ENCODE measurements around the gene COL4A3.

Gene COL4A3

DNA sequence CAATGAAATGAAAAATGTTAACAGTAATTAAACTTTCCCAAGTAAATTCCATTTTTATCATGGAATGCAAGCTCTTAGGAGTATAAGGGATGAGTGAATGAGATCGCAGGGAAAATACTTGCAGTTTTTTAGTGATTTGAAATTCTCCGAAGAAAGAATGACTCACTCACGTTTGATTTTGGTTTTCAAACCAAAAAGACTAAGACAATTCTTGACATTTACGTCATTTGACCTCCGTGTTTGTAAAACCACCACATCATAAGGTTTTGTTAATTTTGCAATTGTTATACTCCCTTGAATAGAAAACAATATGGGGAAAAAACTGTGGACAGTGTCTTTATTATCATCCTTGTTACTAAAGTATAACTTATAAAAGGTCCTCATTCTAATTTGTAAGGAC lies 29.8 kb upstream of the COL4A3 start:
- ATAC-seq (ENCODE audit: insufficient read depth, low read depth) = no peak
- no peak for DNase-seq
- no peaks in the 10 kb centered on the region for H4K20me1 ChIP-seq (ENCODE audit: insufficient read depth, low read length)

DNA sequence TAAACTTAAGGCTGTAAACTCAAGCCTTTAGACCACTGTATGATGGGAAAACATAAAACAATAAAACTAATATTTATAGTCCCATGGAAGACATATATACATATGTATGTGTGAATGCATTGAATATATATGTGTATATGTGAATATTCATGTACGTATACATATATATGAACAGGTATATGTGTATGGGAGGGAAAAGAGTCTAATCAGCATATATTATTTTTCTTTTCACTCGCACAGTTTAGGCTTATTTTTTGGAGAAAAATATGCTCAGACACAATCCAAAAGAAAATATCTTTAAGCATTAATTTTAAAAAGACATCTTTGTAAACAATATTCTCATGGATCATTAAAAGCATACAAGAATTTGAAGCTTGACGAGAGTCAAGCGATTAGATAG lies 23.1 kb upstream of the COL4A3 start:
- H2AFZ ChIP-seq (ENCODE audit: low read depth, low read length) = no peak overlapping the region
- H3K4me1 ChIP-seq (ENCODE audit: insufficient read depth, low read length) = no peaks in the 10 kb centered on the region
- H3K27ac ChIP-seq (ENCODE audit: low read length) = no peak overlapping the region
- no peak overlapping the region for H3K4me2 ChIP-seq (ENCODE audit: insufficient read depth, low read length)
- H3K79me2 ChIP-seq (ENCODE audit: insufficient read depth, low read length) = no peaks in the 10 kb centered on the region
- no peak overlapping the region for H3K4me3 ChIP-seq (ENCODE audit: low read depth in 1 of 2, low read length in 2 of 2)
- no peak for TF ChIP-seq EZH2 (IDR thresholded peaks at IDR 0.05; ENCODE audit: borderline replicate concordance, low read depth, low read length, severe bottlenecking)
- TF ChIP-seq, protein P1, sequence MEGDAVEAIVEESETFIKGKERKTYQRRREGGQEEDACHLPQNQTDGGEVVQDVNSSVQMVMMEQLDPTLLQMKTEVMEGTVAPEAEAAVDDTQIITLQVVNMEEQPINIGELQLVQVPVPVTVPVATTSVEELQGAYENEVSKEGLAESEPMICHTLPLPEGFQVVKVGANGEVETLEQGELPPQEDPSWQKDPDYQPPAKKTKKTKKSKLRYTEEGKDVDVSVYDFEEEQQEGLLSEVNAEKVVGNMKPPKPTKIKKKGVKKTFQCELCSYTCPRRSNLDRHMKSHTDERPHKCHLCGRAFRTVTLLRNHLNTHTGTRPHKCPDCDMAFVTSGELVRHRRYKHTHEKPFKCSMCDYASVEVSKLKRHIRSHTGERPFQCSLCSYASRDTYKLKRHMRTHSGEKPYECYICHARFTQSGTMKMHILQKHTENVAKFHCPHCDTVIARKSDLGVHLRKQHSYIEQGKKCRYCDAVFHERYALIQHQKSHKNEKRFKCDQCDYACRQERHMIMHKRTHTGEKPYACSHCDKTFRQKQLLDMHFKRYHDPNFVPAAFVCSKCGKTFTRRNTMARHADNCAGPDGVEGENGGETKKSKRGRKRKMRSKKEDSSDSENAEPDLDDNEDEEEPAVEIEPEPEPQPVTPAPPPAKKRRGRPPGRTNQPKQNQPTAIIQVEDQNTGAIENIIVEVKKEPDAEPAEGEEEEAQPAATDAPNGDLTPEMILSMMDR (IDR thresholded peaks at IDR 0.05; ENCODE audit: borderline replicate concordance, extremely low read depth, low read length, poor library complexity, severe bottlenecking) = no peak
- no peaks in the 10 kb centered on the region for H3K27me3 ChIP-seq (ENCODE audit: insufficient read depth, low read length, poor library complexity)
- H3K9me3 ChIP-seq (ENCODE audit: insufficient read depth, low read length, severe bottlenecking) = no peaks in the 10 kb centered on the region
- no peak for ATAC-seq (ENCODE audit: insufficient read depth, low read depth)
- no peak for DNase-seq
- H3K9ac ChIP-seq (ENCODE audit: low read depth, low read length) = no peak overlapping the region
- H3K36me3 ChIP-seq (ENCODE audit: insufficient read depth, low read length) = no peaks in the 10 kb centered on the region
- no peaks in the 10 kb centered on the region for H4K20me1 ChIP-seq (ENCODE audit: insufficient read depth, low read length)

More for the DNA sequence above, 29.8 kb upstream of the COL4A3 start:
- H3K4me2 ChIP-seq (ENCODE audit: insufficient read depth, low read length) = no peak overlapping the region
- no peaks in the 10 kb centered on the region for H3K4me1 ChIP-seq (ENCODE audit: insufficient read depth, low read length)
- H3K9me3 ChIP-seq (ENCODE audit: insufficient read depth, low read length, severe bottlenecking) = no peaks in the 10 kb centered on the region
- no peak overlapping the region for H3K4me3 ChIP-seq (ENCODE audit: low read depth in 1 of 2, low read length in 2 of 2)
- no peaks in the 10 kb centered on the region for H3K36me3 ChIP-seq (ENCODE audit: insufficient read depth, low read length)
- H3K27me3 ChIP-seq (ENCODE audit: insufficient read depth, low read length, poor library complexity) = peaks cover 32% of the 10 kb centered on the region
- no peaks in the 10 kb centered on the region for H3K79me2 ChIP-seq (ENCODE audit: insufficient read depth, low read length)
- TF ChIP-seq EZH2 (IDR thresholded peaks at IDR 0.05; ENCODE audit: borderline replicate concordance, low read depth, low read length, severe bottlenecking) = no peak
- TF ChIP-seq, protein P1 (IDR thresholded peaks at IDR 0.05; ENCODE audit: borderline replicate concordance, extremely low read depth, low read length, poor library complexity, severe bottlenecking) = no peak
- no peak overlapping the region for H3K27ac ChIP-seq (ENCODE audit: low read length)
- no peak overlapping the region for H3K9ac ChIP-seq (ENCODE audit: low read depth, low read length)
- no peak overlapping the region for H2AFZ ChIP-seq (ENCODE audit: low read depth, low read length)

DNA sequence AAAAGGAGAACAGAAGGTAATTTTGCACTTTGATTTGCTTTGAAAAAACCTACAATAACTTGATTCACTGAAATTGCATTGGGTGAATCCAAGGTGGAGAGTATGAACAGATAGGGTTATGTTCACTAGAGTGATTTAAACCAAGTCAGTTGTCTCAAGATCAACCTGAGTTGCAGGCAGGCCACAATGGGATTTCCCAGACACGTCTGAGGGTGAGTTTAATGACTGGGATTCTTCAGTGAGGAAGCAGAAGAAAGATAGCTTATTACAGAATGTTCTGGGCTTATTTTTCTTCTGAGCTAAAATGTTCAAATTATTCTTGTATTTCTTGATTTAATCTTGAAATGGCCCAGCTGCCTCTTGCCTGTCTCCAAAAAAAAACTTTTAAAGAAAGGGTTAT lies 20.5 kb upstream of the COL4A3 start:
- Histone ChIP-seq H3K27ac (ENCODE audit: low read length) (no peak overlapping the region), H3K4me3 (ENCODE audit: low read depth in 1 of 2, low read length in 2 of 2) (no peak overlapping the region), H3K27me3 (ENCODE audit: insufficient read depth, low read length, poor library complexity) (no peaks in the 10 kb centered on the region), H3K4me2 (ENCODE audit: insufficient read depth, low read length) (no peak overlapping the region), H3K79me2 (ENCODE audit: insufficient read depth, low read length) (no peaks in the 10 kb centered on the region), H4K20me1 (ENCODE audit: insufficient read depth, low read length) (no peaks in the 10 kb centered on the region), H3K36me3 (ENCODE audit: insufficient read depth, low read length) (no peaks in the 10 kb centered on the region), H2AFZ (ENCODE audit: low read depth, low read length) (no peak overlapping the region), H3K9me3 (ENCODE audit: insufficient read depth, low read length, severe bottlenecking) (no peaks in the 10 kb centered on the region), H3K4me1 (ENCODE audit: insufficient read depth, low read length) (no peaks in the 10 kb centered on the region), H3K9ac (ENCODE audit: low read depth, low read length) (no peak overlapping the region)
- no peak for TF ChIP-seq EZH2 (IDR thresholded peaks at IDR 0.05; ENCODE audit: borderline replicate concordance, low read depth, low read length, severe bottlenecking)
- TF ChIP-seq, protein P1 (IDR thresholded peaks at IDR 0.05; ENCODE audit: borderline replicate concordance, extremely low read depth, low read length, poor library complexity, severe bottlenecking) = no peak
- ATAC-seq (ENCODE audit: insufficient read depth, low read depth) (no peak), DNase-seq (no peak)

DNA sequence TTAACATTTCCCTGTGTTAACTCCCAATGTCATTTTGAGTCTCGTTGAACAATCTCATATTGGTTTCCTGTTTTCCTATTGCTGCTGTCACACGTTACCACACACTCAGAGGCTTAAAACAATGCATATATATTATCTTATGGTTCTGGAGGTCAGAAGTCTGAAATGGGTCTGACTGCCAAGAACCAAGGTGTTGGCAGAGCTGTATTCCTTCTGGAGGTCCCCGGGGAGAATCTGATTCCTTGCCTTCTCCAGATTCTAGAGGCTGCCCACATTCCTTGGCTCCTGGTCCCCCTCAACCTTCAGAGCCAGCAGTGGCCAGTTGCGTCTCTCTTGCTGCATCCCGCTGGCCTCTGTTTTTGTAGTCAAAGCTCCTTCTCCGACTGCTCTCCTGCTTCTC lies 18.0 kb upstream of the COL4A3 start:
- H3K79me2 ChIP-seq (ENCODE audit: insufficient read depth, low read length) = no peaks in the 10 kb centered on the region
- no peak overlapping the region for H2AFZ ChIP-seq (ENCODE audit: low read depth, low read length)
- TF ChIP-seq, protein P1 (IDR thresholded peaks at IDR 0.05; ENCODE audit: borderline replicate concordance, extremely low read depth, low read length, poor library complexity, severe bottlenecking) = no peak
- TF ChIP-seq EZH2 (IDR thresholded peaks at IDR 0.05; ENCODE audit: borderline replicate concordance, low read depth, low read length, severe bottlenecking) = no peak
- DNase-seq = no peak
- H3K36me3 ChIP-seq (ENCODE audit: insufficient read depth, low read length) = no peaks in the 10 kb centered on the region
- no peak overlapping the region for H3K4me3 ChIP-seq (ENCODE audit: low read depth in 1 of 2, low read length in 2 of 2)
- no peaks in the 10 kb centered on the region for H3K27me3 ChIP-seq (ENCODE audit: insufficient read depth, low read length, poor library complexity)
- H4K20me1 ChIP-seq (ENCODE audit: insufficient read depth, low read length) = no peaks in the 10 kb centered on the region
- no peak for ATAC-seq (ENCODE audit: insufficient read depth, low read depth)
- H3K4me1 ChIP-seq (ENCODE audit: insufficient read depth, low read length) = no peaks in the 10 kb centered on the region
- no peak overlapping the region for H3K4me2 ChIP-seq (ENCODE audit: insufficient read depth, low read length)
- no peaks in the 10 kb centered on the region for H3K9me3 ChIP-seq (ENCODE audit: insufficient read depth, low read length, severe bottlenecking)
- H3K9ac ChIP-seq (ENCODE audit: low read depth, low read length) = no peak overlapping the region
- H3K27ac ChIP-seq (ENCODE audit: low read length) = no peak overlapping the region

Data from DND-41 (cell line).